Calu3 (cell line): ENCODE measurements around the gene EDARADD. TPM values are rescaled to one million over a fixed set of nuclear protein-coding genes. Genes with fewer than 3 reads are reported as not detected.

Experiments used
- BruUV-seq: library from RNA; stranded (reverse); fragments of 400-500 nt; replicated peaks from 2 replicates; lab custom pipeline; 2021; lab: Mats Ljungman, UMichigan
- CTCF ChIA-PET: fragments of 300-600 bp; sonication (Branson Sonifier 250); formaldehyde crosslinking; loops from one replicate; lab custom pipeline; 2022; ENCODE audit warnings: antibody characterized with exemption; lab: Charles Lee
- DNase-seq: peaks from one replicate; pipeline ENCODE4 v3.0.0; 2022
- H3K27ac Mint-ChIP-seq: one replicate; pipeline ENCODE4 v1.8.0; 2022; ENCODE audit warnings: mixed read lengths; ENCODE audit not compliant: unreplicated experiment
- H3K27me3 Mint-ChIP-seq: one replicate; pipeline ENCODE4 v1.8.0; 2022; ENCODE audit warnings: mixed read lengths; ENCODE audit not compliant: unreplicated experiment
- H3K36me3 Mint-ChIP-seq: one replicate; pipeline ENCODE4 v1.8.0; 2022; ENCODE audit warnings: mild to moderate bottlenecking, moderate library complexity, mixed read lengths; ENCODE audit not compliant: insufficient read depth, unreplicated experiment
- H3K4me1 Mint-ChIP-seq: one replicate; pipeline ENCODE4 v1.8.0; 2022; ENCODE audit warnings: mild to moderate bottlenecking, low read depth, mixed read lengths; ENCODE audit not compliant: unreplicated experiment
- H3K4me3 Mint-ChIP-seq: one replicate; pipeline ENCODE4 v1.8.0; 2022; ENCODE audit warnings: mild to moderate bottlenecking, low read depth, moderate library complexity, mixed read lengths; ENCODE audit not compliant: unreplicated experiment
- H3K9me3 Mint-ChIP-seq: one replicate; pipeline ENCODE4 v1.8.0; 2022; ENCODE audit warnings: low read depth, mixed read lengths; ENCODE audit not compliant: unreplicated experiment
- intact Hi-C: fragments of 100-400 bp; cut with micrococcal nuclease; formaldehyde crosslinking; loops from one replicate; pipeline ENCODE4 v1.10.0; 2022; ENCODE audit not compliant: unreplicated experiment
- total RNA-seq: library from RNA; stranded (reverse); gene quantifications from 2 replicates; pipeline ENCODE4 v1.2.3, GENCODE V29; 2022
- TF ChIP-seq, protein P1 (sequence below): fragments of 200-600 bp; IDR thresholded peaks from one replicate; pipeline ENCODE4 v1.8.0; 2022; ENCODE audit warnings: antibody characterized with exemption; ENCODE audit not compliant: unreplicated experiment

The EDARADD gene
- total RNA-seq, 1 experiment from 2014 or later: 0.19 TPM

DNA sequence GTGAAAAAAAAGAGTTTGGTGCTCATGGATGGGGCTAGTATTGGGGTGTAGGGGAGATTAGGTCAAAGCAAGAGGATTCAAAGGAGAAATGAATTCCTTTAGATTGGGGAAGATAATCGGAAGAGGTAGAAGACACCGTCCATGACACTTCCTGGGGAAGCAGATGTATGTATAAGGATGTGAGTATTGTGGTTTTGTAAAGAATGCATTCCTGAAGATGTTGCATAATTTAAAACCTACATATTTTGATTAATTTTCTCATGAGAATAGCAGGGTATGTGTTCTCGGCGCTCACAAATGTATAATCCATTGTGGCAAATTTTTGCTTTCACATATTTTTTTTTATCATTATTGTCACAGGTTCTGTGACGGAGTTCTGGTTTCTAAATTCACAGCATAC is 124.2 kb downstream of the EDARADD start:
- Mint-ChIP-seq H3K27me3 (no peaks in the 10 kb centered on the region), H3K9me3 (no peaks in the 10 kb centered on the region), H3K27ac (no peak overlapping the region), H3K36me3 (peaks cover 2% of the 10 kb centered on the region), H3K4me1 (peaks cover 29% of the 10 kb centered on the region), H3K4me3 (no peak overlapping the region)
- no peak for DNase-seq
- intact Hi-C loops: no loop called here
- CTCF ChIA-PET: interaction anchor here (0.6 to 2.6 kb wide), 2 partner anchors 15 to 559 kb away, joined by 4 to 9 read pairs; no protein-coding TSS in a partner anchor
- TF ChIP-seq, protein P1, sequence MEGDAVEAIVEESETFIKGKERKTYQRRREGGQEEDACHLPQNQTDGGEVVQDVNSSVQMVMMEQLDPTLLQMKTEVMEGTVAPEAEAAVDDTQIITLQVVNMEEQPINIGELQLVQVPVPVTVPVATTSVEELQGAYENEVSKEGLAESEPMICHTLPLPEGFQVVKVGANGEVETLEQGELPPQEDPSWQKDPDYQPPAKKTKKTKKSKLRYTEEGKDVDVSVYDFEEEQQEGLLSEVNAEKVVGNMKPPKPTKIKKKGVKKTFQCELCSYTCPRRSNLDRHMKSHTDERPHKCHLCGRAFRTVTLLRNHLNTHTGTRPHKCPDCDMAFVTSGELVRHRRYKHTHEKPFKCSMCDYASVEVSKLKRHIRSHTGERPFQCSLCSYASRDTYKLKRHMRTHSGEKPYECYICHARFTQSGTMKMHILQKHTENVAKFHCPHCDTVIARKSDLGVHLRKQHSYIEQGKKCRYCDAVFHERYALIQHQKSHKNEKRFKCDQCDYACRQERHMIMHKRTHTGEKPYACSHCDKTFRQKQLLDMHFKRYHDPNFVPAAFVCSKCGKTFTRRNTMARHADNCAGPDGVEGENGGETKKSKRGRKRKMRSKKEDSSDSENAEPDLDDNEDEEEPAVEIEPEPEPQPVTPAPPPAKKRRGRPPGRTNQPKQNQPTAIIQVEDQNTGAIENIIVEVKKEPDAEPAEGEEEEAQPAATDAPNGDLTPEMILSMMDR: no peak
- no TSS peak for BruUV-seq

DNA sequence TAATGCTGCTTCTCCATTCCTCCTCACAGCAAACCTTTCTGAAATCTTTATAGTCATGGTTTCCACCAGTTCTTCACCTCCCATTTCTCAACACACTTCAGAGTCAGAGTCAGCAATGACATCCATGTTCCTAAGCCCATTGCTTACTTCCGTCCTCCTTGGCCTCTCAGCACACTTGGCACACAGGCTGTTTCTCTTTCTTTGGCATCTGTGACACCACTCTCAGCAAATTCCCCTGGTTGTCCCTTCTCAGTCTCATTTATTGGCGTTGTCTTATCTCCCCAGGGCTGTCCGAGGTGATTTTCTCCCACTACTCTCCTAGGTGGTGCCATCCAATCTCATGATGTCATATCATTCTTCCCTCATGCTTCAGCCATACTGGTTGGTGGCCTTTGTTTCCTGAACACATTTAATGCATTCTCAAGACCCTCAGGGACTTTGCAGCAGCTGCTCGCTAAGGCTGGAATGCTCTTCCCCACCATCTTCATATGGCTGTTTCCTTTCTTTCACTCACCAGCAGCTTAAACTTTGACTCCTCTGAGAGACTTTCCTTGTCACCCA is 126.4 kb downstream of the EDARADD start:
- H3K4me1 Mint-ChIP-seq: peaks cover 24% of the 10 kb centered on the region
- TF ChIP-seq, protein P1: no peak
- no peak overlapping the region for H3K27ac Mint-ChIP-seq
- H3K27me3 Mint-ChIP-seq: no peaks in the 10 kb centered on the region
- no TSS peak for BruUV-seq
- intact Hi-C loops: loop anchor here (5.0 kb wide), 1 partner anchor 128 kb away; the partner anchor contains the start of gene EDARADD
- no peak overlapping the region for H3K4me3 Mint-ChIP-seq
- CTCF ChIA-PET: no interaction called here
- no peak for DNase-seq
- H3K9me3 Mint-ChIP-seq: no peaks in the 10 kb centered on the region
- H3K36me3 Mint-ChIP-seq: peaks cover 19% of the 10 kb centered on the region

- CTCF ChIA-PET: interaction anchor here (0.5 kb wide), 1 partner anchor 271 kb away, joined by 3 read pairs; no protein-coding TSS in a partner anchor
- TSS peak; percentile 40 for BruUV-seq
- no peaks in the 10 kb centered on the region for H3K9me3 Mint-ChIP-seq
- TF ChIP-seq, protein P1: no peak
- intact Hi-C loops: loop anchor here (5.0 kb wide), 1 partner anchor 131 kb away; the partner anchor contains the start of gene EDARADD
- peak overlapping the region; percentile 93 for H3K4me3 Mint-ChIP-seq
- peaks cover 4% of the 10 kb centered on the region for H3K4me1 Mint-ChIP-seq
- peak; percentile 38 for DNase-seq
- H3K27ac Mint-ChIP-seq: peak overlapping the region; percentile 41
- peaks cover 24% of the 10 kb centered on the region for H3K36me3 Mint-ChIP-seq
- no peaks in the 10 kb centered on the region for H3K27me3 Mint-ChIP-seq
Observed at GRCh38 chr1:236522937-236523703, 129.0 kb downstream of the EDARADD start.

- peak within 1 kb of the TSS; percentile 92 for H3K27ac Mint-ChIP-seq
- H3K36me3 Mint-ChIP-seq: peaks cover 24% of the 10 kb centered on the region
- no TSS peak for BruUV-seq
- no peaks in the 10 kb centered on the region for H3K4me1 Mint-ChIP-seq
- peak within 1 kb of the TSS; percentile 93 for H3K4me3 Mint-ChIP-seq
- no peaks in the 10 kb centered on the region for H3K27me3 Mint-ChIP-seq
- intact Hi-C loops: loop anchor here (5.0 kb wide), 1 partner anchor 131 kb away; the partner anchor contains the start of gene EDARADD
- no peaks in the 10 kb centered on the region for H3K9me3 Mint-ChIP-seq
- TF ChIP-seq, protein P1: no peak
- CTCF ChIA-PET: interaction anchor here (0.6 kb wide), 1 partner anchor 1191 kb away, joined by 3 read pairs; no protein-coding TSS in a partner anchor
- DNase-seq: peak; percentile 80
Observed at GRCh38 chr1:236523704-236524141, 129.6 kb downstream of the EDARADD start, which contains the start of gene LGALS8. Gene LGALS8, plus strand, starts transcription at chr1:236523982. Its CDS starts 2,089 bp downstream, at chr1:236526071.
